ENCODE measurements around the gene ASIC3. TPM values are rescaled to one million over a fixed set of nuclear protein-coding genes. Genes with fewer than 3 reads are reported as not detected.

ASIC3 gene
- total and polyA plus RNA-seq, 2 of the 4 experiments (the other 2 are of a cell fraction), result 0.74 TPM; not detected in 1

- dilution Hi-C loops (cut with HindIII; ENCODE audit: low sequenced_read_pairs, unreplicated experiment) (no loop called here), intact Hi-C loops (cut with micrococcal nuclease) (no loop called here), in situ Hi-C loops (cut with MboI; ENCODE audit: low sequenced_read_pairs) (loop anchor here (10.0 to 25.0 kb wide), 2 partner anchors 196 to 314 kb away; no protein-coding TSS in a partner anchor)
- Histone ChIP-seq H3K4ac (ENCODE audit: low read depth, low read length) (no peak overlapping the region), H3K9ac (ENCODE audit: low read depth, low read length) (no peak overlapping the region), H2BK120ac (ENCODE audit: low read depth, low read length) (no peak overlapping the region), H3K4me2 (ENCODE audit: low read depth, low read length) (no peak overlapping the region), H4K20me1 (ENCODE audit: insufficient read depth, low read length) (peaks cover 90% of the 10 kb centered on the region), H3K56ac (ENCODE audit: extremely low read depth, insufficient read depth, low read length) (no peak overlapping the region), H3K9me3 (ENCODE audit: control insufficient read depth, insufficient read depth, low read length) (no peaks in the 10 kb centered on the region), H3K36me3 (ENCODE audit: control insufficient read depth, insufficient read depth, low read length) (0 out of 2 replicates have a peak, but pooled peaks cover 1% of the 10 kb centered on the region), H3K27me3 (ENCODE audit: control insufficient read depth, insufficient read depth, low read length) (no peaks in the 10 kb centered on the region), H3K14ac (replicated peaks; ENCODE audit: low read depth, low read length) (no peak overlapping the region), H3K4me3 (ENCODE audit: insufficient read depth, low read depth, low read length) (no peak overlapping the region), H3K27ac (ENCODE audit: insufficient read depth, low read length) (no peak overlapping the region), H2BK5ac (ENCODE audit: low read depth, low read length, poor library complexity, severe bottlenecking) (no peak overlapping the region), H3K9me1 (ENCODE audit: insufficient read depth, low read length) (peaks cover 7% of the 10 kb centered on the region; the same call in 1 of the 2 replicates), H2BK15ac (ENCODE audit: low read depth, low read length) (no peak overlapping the region), H4K5ac (ENCODE audit: low read depth, low read length) (no peak overlapping the region), H2BK20ac (ENCODE audit: low read depth, low read length) (no peak overlapping the region), H2AK9ac (replicated peaks; ENCODE audit: low read depth, low read length, poor library complexity) (no peak overlapping the region), H4K91ac (ENCODE audit: insufficient read depth, low read depth, low read length) (no peak overlapping the region), H4K8ac (ENCODE audit: low read depth in 2 of 2, low read length in 2 of 2) (no peak overlapping the region), H2AK5ac (ENCODE audit: low read depth, low read length) (no peak overlapping the region), H3K23ac (ENCODE audit: low read depth, low read length) (no peak overlapping the region), H3K79me1 (ENCODE audit: low read depth in 1 of 2, low read length in 2 of 2) (peaks cover 20 to 89% of the 10 kb centered on the region in 2 experiments), H3K4me1 (ENCODE audit: control insufficient read depth, insufficient read depth, low read length) (peaks cover 11% of the 10 kb centered on the region), H3K18ac (ENCODE audit: low read depth, low read length) (no peak overlapping the region), H2AFZ (replicated peaks; ENCODE audit: low read length, poor library complexity) (no peak overlapping the region)
- DNase-seq (no peak), ATAC-seq (ENCODE audit: low read depth) (no peak)
- TF ChIP-seq ELK1 (IDR thresholded peaks at IDR 0.05; ENCODE audit: borderline replicate concordance, low read depth, low read length) (no peak), RAD21 (IDR thresholded peaks at IDR 0.05; ENCODE audit: low read length) (no peak), BHLHE40 (IDR thresholded peaks at IDR 0.05; ENCODE audit: low read depth, low read length) (no peak), RFX5 (IDR thresholded peaks at IDR 0.05; ENCODE audit: low read depth, low read length) (no peak), MAFK (IDR thresholded peaks at IDR 0.05; ENCODE audit: low read depth, low read length) (no peak)
- ChIA-PET POLR2A (ENCODE audit: unreplicated experiment) (no interaction called here), CTCF (interaction anchor here (1.2 kb wide), 1 partner anchor 8 kb away, joined by 3 read pairs; no protein-coding TSS in a partner anchor)
- no CpG with 5 or more reads among the region's 10 CpGs for WGBS, 2 experiments (ENCODE audit: extremely low coverage in 2 of 2, insufficient read length in 1 of 2)
- no TSS peak for BruUV-seq (replicated peaks)
Observed at GRCh38 chr7:151100921-151101320, 52.6 kb downstream of the ASIC3 start.

Data from IMR-90 (cell line).